Fibroblast of the aortic adventitia (primary cell): Measurements from ENCODE around the gene USP48. TPM values are rescaled to one million over a fixed set of nuclear protein-coding genes. Genes with fewer than 3 reads are reported as not detected.
"Not testable (repeated sequence)": the region's sequence is repeated elsewhere in the genome, so short reads cannot be mapped to it uniquely, and the experiment has no call there.

Experiments used
- DNase-seq: peaks from one replicate; pipeline ENCODE4 v3.0.0-alpha.2; 2010; ENCODE audit warnings: low read depth
- H3K4me3 ChIP-seq: 2 replicates; pipeline ENCODE4 v1.5.1; 2011; ENCODE audit warnings: low read depth, mild to moderate bottlenecking, control low read depth, low read length, moderate library complexity
- total RNA-seq: library from RNA; depleted of rRNA; stranded (reverse); fragments of >200 nt; gene quantifications from 2 replicates; pipeline ENCODE4 v1.2.3, GENCODE V29; 2012; ENCODE audit warnings: low replicate concordance
- TF ChIP-seq, protein P1 (sequence below): IDR thresholded peaks from 2 replicates; pipeline ENCODE4 v1.5.1; 2011; ENCODE audit warnings: mild to moderate bottlenecking, low read length, control low read depth, inconsistent platforms; ENCODE audit not compliant: insufficient read depth

The USP48 gene
- total RNA-seq, 1 donor: 57.9 TPM

DNA sequence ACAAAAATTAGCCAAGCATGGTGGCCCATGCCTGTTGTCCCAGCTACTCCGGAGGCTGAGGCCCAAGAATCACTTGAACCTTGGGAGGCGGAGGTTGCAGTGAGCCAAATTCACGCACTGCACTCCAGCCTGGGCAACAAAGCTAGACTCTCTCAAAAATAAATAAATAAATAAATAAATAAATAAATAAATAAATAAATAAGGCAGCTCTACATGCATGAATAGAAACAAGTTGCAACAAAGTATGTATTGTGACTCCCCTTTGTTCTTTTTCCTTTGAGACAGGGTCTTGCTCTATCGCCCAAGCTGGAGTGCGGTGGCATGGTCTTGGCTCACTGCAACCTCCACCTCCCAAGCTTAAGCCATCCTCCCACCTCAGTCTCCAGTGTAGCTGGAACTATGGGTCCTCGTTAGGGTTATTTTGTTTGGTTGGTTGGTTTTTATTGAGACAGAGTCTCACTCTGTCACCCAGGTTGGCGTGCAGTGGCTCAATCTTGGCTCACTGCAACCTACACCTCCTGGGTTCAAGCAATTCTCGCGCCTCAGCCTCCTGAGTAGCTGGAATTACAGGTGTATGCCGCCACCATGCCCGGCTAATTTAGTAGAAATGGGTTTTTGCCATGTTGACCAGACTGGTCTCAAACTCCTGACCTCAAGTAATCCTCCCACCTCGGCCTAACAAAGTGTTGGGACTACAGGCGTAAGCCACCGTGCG, 8.0 kb downstream of the USP48 start:
- TF ChIP-seq, protein P1, sequence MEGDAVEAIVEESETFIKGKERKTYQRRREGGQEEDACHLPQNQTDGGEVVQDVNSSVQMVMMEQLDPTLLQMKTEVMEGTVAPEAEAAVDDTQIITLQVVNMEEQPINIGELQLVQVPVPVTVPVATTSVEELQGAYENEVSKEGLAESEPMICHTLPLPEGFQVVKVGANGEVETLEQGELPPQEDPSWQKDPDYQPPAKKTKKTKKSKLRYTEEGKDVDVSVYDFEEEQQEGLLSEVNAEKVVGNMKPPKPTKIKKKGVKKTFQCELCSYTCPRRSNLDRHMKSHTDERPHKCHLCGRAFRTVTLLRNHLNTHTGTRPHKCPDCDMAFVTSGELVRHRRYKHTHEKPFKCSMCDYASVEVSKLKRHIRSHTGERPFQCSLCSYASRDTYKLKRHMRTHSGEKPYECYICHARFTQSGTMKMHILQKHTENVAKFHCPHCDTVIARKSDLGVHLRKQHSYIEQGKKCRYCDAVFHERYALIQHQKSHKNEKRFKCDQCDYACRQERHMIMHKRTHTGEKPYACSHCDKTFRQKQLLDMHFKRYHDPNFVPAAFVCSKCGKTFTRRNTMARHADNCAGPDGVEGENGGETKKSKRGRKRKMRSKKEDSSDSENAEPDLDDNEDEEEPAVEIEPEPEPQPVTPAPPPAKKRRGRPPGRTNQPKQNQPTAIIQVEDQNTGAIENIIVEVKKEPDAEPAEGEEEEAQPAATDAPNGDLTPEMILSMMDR: no peak
- H3K4me3 ChIP-seq: no peak overlapping the region
- no peak for DNase-seq

DNA sequence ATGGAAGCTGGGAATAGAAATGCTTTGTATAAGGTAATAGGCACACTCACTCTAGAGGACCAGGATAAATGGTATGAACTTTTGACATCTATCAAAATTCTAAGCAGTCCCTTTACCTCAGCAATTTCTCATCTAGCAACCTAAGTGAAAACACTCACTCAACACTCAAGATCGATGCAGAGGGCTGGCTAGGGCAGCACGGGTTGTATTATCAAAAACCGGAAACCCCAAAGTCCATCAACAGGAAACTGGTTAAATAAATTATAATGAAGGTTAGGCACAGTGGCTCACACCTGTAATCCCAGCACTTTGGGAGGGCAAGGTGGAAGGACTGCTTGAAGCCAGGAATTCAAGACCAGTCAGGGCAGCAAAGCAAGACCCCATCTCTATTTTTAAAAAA, 9.4 kb downstream of the USP48 start:
- H3K4me3 ChIP-seq: no peak overlapping the region
- DNase-seq: no peak
- TF ChIP-seq, protein P1: no peak

DNA sequence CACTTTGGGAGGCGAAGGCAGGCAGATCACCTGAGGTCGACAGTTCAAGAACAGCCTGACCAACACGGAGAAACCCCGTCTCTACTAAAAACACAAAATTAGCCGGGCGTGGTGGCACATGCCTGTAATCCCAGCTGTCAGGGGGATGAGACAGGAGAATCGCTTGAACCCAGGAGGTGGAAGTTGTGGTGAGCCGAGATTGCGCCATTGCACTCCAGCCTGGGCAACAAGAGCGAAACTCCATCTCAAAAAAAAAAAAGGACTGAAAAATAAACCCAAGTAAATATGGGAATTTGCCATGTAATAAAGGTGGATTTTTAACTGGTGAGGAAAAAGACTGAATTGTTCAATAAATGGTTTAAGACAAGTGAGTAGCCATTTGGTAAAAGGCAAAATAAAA, 11.3 kb downstream of the USP48 start:
- not testable (repeated sequence) for H3K4me3 ChIP-seq, DNase-seq

DNA sequence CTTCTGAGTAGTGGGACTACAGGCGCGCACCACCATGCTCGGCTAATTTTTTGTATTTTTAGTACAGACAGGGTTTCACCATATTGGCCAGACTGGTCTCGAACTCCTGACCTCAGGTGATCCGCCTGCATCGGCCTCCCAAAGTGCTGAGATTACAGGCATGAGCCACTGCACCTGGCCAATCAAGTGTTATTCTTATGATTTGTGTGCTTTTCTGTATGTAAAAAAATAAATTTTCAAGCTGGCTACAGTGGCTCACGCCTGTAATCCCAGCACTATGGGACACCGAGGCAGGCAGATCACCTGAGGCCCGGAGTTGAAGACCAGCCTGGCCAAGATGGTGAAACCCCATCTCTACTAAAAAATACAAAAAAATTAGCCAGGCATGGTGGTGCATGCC, 12.3 kb downstream of the USP48 start:
- not testable (repeated sequence) for DNase-seq, H3K4me3 ChIP-seq

DNA sequence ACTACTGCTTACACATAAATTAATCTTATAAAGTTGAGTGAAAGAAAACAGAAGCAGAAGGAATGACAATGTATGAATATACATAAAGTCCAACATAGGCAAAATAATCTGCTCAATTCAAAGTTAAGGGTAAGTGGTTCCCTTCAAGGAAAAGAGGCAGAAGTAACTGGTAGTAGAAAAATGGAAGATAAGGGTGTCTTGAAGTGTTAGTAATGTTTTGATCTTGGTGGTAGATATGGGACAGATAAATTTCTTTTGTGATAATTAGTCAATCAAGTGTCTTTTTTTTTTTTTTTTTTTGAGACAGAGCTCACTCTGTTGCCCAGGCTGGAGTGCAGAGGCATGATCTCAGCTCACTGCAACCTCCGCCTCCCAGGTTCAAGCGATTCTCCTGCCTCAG, 12.7 kb downstream of the USP48 start:
- TF ChIP-seq, protein P1: no peak
- no peak for DNase-seq
- H3K4me3 ChIP-seq: no peak overlapping the region

DNA sequence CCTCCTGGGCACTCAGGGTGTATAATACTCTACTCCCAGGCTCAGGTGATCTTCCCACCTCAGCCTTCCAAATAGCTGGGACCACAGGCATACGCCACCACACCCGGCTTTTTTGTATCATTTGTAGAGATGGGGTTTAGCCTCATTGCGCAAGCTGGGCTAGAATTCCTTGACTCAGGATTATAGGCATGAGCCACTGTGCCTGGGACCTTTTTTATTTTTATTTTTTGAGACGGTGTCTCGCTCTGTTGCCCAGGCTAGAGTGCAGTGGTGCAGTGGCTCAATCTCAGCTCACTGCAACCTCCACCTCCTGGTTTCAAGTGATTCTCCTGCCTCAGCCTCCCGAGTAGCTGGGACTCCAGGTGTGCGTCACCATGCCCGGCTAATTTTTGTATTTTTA, 15.8 kb downstream of the USP48 start:
- not testable (repeated sequence) for H3K4me3 ChIP-seq, DNase-seq

DNA sequence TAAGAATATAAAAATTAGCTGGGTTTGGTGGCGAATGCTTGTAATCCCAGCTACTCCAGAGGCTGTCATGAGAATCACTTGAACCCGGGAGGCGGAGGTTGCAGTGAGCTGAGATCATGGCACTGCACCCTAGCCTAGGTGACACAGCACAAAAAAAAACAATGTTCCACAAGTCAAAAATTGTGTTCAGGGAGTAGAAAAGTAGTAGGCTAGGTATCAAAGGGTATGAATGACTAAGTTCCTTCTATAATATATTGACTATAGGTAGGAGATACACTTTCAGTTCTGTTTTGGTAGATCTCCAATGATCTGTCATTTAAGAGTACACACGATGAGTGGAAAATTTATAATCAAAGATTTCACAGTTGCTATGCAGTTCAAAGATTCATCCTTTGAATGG, 16.7 kb downstream of the USP48 start:
- TF ChIP-seq, protein P1: no peak
- no peak for DNase-seq
- no peak overlapping the region for H3K4me3 ChIP-seq

GRCh38 chr1:21764615-21765423, 18.1 kb downstream of the USP48 start:
- TF ChIP-seq, protein P1: no peak
- H3K4me3 ChIP-seq: no peak overlapping the region
- peak; percentile 99 for DNase-seq
